Gastroesophageal sphincter (tissue), 3 donors: ENCODE measurements around the gene KLC1.

ENCODE experiments used
- POLR2A ChIP-seq, 2 donors: fragments of 450-650 bp; IDR thresholded peaks; one replicate each; pipeline ENCODE4 v1.6.1; 2017; ENCODE audit warnings: antibody characterized with exemption in 2 of 2, mild to moderate bottlenecking in 2 of 2, moderate library complexity in 1 of 2
- POLR2AphosphoS5 ChIP-seq: sonication (generic); formaldehyde crosslinking; IDR thresholded peaks from one replicate; pipeline ENCODE4 v1.6.1; 2017; ENCODE audit warnings: antibody characterized with exemption
- TF ChIP-seq, protein P1 (sequence below), 4 experiments: fragments of 200-600 bp in 2 of 4; fragments of 450-650 bp in 2 of 4; sonication (generic) in 1 of 4; IDR thresholded peaks; one replicate each; pipeline ENCODE4 v1.5.1; 2017 to 2019; ENCODE audit warnings: antibody characterized with exemption in 4 of 4, mild to moderate bottlenecking in 2 of 4, moderate library complexity in 2 of 4

DNA sequence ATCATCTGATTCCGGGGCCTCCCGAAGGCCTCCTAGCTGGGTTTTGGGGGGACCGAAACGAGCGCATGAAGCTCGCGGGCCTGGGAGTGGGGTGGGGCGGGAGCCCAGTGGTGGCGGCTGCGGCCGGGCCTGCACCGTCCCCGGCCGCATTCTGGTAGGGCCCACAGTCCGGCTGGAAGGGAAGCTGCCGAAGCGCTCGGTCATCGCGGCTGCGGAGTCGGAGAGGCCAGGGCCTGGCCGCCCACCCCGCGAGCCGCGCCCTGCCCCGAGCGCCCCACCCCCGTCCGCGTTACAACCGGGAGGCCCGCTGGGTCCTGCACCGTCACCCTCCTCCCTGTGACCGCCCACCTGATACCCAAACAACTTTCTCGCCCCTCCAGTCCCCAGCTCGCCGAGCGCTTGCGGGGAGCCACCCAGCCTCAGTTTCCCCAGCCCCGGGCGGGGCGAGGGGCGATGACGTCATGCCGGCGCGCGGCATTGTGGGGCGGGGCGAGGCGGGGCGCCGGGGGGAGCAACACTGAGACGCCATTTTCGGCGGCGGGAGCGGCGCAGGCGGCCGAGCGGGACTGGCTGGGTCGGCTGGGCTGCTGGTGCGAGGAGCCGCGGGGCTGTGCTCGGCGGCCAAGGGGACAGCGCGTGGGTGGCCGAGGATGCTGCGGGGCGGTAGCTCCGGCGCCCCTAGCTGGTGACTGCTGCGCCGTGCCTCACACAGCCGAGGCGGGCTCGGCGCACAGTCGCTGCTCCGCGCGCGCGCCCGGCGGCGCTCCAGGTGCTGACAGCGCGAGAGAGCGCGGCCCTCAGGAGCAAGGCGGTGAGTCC is at the start of gene KLC1:
- TF ChIP-seq, protein P1, sequence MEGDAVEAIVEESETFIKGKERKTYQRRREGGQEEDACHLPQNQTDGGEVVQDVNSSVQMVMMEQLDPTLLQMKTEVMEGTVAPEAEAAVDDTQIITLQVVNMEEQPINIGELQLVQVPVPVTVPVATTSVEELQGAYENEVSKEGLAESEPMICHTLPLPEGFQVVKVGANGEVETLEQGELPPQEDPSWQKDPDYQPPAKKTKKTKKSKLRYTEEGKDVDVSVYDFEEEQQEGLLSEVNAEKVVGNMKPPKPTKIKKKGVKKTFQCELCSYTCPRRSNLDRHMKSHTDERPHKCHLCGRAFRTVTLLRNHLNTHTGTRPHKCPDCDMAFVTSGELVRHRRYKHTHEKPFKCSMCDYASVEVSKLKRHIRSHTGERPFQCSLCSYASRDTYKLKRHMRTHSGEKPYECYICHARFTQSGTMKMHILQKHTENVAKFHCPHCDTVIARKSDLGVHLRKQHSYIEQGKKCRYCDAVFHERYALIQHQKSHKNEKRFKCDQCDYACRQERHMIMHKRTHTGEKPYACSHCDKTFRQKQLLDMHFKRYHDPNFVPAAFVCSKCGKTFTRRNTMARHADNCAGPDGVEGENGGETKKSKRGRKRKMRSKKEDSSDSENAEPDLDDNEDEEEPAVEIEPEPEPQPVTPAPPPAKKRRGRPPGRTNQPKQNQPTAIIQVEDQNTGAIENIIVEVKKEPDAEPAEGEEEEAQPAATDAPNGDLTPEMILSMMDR (IDR thresholded peaks at IDR 0.05): peak in 1 of 4 experiments; percentile 27
- TF ChIP-seq POLR2A (IDR thresholded peaks at IDR 0.05): peak; percentile 90 to 95
- peak; percentile 88 for TF ChIP-seq POLR2AphosphoS5
